Measurements from ENCODE around the gene ATAD2B. TPM values are rescaled to one million over a fixed set of nuclear protein-coding genes. Genes with fewer than 3 reads are reported as not detected.
"Not testable (repeated sequence)": the region's sequence is repeated elsewhere in the genome, so short reads cannot be mapped to it uniquely, and the experiment has no call there.

ATAD2B gene
- total RNA-seq, 1 experiment from 2014 or later = 6.8 TPM

DNA sequence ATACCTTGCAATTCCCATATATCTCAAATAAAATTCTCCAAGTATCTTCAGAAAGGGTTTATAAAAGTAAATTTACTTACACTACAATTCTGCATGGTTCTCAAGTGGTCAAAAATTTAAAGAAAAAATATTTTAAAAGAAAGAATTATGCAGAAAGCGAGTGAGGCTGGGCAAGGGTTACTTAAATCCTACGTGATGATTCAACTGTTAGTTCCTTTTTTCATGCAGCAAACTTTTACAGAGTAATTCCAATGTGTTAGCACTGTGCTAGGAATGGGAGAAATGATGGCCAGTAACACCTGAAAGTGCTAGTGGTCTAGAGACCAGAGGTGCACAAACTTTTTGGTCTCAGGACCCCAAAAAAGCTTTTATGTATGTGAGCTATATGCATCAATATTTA lies 133.4 kb downstream of the ATAD2B start:
- DNase-seq (ENCODE audit: low read depth) = no peak

DNA sequence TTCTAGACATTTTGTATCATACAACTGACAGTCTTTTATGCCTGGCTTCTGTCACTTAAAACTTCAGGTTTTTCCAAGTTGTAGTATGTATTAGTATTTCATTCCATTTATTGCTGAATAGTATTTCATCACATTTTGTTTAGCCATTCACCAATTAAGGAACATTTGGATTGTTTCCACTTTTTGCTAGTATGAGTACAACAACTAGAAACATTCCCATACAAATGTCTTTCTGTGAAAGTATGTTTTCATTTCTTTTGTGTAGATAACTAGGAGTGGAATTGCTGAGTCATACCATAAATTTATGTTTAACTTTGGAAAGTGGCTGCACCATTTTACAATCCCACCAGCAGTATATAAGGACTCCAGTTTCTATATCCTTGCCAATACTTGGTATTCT lies 135.9 kb downstream of the ATAD2B start:
- DNase-seq (ENCODE audit: low read depth) = peak; percentile 30

DNA sequence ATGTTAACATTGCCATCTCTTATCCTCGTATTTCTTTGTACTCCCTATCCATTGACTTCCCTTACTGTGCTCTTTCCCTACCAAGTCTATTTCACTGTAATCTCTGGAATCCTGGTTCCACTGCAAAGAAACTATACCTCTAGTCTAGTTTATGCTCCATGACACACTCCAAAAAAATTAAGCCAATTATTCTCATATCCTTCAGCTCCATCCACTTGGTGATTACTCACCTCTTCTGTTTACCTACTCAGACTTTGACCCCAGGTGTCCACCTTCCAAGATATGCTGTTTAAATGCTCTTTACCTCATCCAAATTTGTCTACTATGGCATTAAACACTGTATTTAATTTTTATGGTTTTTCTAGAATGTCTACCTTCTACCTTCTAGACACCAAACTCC lies 137.9 kb downstream of the ATAD2B start:
- DNase-seq (ENCODE audit: low read depth) = peak; percentile 26

DNA sequence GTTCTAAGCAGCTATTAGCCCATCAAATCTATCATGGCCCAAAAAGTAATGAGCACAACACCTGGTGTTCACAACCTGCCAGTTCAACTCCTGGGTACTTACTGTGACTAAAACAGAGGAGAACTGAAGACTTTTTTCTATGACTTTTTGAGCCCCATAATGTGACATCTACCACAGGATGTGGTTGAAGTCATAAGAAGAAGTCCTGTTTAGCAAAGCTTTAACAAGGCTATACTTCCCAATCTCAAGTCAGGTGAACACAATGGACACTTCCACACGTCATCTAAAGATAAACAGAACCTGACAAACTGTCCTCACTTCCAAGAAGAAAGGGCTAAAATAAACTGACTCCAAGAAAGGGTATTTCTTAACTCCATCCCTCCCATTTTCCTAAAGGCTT lies 138.8 kb downstream of the ATAD2B start:
- DNase-seq (ENCODE audit: low read depth) = peak; percentile 17

DNA sequence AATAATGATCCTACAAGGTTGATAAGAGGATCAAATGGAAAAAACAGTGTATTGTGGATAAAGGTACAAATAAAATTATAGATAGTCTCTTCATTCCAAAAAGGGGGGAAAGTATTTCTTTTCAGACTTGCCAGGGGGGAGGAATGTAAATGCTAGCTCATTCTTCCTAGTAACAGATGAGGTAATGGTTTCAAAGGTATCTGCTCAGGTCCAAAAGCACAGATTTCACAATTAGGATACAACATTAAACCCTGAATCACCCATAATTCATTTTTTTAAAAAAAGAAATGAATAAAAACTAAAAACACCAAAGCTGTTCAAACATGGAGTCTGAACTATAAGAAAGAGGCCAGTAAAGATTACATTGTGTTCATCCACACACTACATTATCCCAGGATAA lies 142.0 kb downstream of the ATAD2B start:
- DNase-seq (ENCODE audit: low read depth) = no peak

DNA sequence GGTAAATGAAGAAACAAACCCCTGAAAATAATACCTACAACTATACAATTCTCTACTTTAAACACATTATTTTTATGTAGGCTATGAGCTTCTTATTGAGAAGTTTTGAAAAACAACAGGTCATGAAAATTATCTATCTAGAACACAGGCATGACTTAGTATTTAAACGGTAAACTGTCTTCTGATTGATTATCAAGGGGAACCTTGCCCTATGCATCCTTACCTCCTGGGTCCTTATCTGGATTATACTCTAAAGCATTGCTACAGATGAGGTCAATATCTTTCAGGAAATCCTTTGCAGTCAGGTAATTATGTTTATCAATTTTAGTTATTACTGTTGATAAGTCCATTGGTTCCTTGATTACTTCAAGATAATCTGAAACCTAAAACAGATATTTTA lies 144.3 kb downstream of the ATAD2B start:
- no peak for DNase-seq (ENCODE audit: low read depth)

DNA sequence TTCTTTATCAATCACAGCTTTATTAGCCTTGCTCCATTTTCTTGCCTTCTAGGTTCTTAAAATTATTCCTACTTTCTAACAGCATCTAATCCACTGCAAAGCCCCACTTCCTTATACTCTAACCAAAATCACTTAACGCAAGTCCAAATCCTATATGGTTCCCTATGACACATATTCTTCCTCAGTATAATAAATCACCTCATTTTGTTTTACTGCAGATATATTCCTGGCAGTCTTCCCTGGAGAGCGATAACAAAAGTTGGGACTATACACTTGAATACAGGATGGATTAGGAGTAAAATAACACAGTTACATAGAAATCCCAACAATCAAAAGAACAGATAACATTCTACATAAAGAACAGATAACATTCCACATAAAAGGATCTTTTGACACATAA lies 144.8 kb downstream of the ATAD2B start:
- DNase-seq (ENCODE audit: low read depth) = no peak

DNA sequence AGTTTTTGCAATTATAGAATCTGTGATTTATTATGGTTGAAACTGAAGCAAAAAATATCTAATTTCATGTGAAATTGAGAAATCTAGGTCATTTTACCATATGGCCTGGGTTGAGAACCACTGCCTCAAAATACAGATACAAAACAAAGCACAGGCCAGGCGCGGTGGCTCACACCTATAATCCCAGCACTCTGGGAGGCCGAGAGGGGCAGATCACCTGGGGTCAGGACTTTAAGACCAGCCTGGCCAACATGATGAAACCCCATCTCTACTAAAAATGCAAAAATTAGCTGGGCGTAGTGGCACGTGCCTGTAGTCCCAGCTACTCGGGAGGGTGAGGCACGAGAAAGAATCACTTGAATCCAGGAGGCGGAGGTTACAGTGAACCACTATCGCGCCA lies 146.5 kb downstream of the ATAD2B start:
- not testable (repeated sequence) for DNase-seq (ENCODE audit: low read depth)

DNA sequence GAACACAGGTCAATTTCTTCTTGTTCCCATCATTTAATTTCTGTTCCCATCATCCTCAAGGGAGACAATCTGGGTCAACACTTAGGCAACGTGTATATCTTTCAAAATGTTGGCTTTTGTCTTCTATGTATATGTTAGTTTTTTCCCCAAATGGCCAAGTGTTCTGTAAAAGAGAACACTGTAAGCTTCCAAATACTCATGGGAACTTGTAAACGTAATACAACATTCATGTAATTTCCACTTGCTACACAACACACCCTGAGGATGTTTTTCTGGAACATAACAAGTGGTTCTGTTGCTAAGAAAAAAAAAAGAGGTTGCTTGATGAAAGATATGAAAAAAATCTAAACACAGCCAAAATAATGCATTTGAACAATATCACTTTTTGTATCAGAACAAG lies 149.1 kb downstream of the ATAD2B start:
- no peak for DNase-seq (ENCODE audit: low read depth)

DNA sequence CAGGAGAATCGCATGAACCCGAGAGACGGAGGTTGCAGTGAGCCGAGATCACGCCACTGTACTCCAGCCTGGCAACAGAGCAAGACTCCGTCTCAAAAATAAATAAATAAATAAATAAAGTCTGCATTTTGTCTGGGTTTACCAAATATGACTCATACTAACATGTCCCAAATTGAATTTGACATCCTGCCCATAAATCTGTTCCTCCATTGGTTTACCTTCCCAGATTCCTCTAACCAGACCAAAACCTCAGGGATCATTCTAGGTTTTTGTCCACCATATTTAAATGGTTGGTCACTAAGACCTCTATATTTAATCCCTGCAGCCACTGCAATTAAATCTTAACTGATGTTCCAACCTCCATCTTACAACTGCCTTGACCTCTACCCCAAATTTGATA lies 150.9 kb downstream of the ATAD2B start:
- DNase-seq (ENCODE audit: low read depth) = no peak

DNA sequence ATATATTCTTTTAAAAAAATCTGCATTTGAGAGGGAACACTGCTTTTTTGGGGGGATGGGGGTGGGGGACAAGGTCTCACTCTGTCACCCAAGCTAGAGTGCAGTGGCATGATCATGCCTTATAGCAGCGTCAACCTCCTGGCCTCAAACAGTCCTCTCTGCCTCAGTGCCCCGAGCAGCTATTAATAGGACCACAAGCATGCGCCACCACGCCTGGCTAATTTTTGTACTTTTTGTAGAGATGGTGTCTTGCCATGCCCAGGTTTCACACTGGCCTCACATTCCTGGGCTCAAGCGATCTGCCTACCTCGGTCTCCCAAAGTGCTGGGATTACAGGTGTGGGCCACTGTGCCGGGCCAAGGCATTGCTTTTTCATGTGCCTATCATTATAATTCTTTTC lies 154.2 kb downstream of the ATAD2B start:
- no peak for DNase-seq (ENCODE audit: low read depth)

DNA sequence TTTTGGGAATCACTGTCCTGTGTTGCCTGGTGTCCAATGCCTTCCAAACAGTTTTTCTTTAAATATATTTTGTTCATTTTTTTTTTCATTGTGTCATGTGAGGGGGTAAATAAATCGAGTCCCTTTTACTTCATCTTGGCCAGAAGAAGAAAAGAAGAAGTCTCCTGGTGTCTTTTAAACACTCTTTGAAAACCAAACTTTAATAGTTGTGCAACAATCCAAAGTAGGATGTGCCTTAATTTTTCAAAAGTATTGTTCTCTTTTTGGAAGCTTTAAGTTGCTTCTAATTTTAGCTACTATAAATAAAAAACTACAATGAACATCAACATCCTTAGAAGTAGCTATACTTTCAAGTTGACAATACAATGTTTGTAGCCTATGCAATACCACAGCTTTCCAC lies 154.9 kb downstream of the ATAD2B start:
- DNase-seq (ENCODE audit: low read depth) = no peak

DNA sequence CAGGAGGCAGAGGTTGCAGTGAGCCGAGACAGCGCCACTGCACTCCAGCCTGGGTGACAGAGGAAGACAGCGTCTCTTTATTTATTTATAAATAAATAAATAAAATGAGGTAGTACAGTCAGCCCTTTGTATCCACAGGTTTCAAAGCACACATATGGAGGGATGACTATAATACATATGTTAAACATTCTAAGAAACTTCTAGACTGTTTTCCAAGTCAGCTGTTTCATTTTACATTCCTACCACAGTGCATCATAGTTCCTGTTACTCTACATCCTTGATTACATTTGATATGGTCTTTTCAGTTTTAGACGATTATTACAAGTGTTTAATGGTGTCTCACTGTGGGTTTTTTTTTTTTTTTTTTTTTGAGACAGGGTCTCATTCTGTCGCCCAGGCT lies 157.6 kb downstream of the ATAD2B start:
- DNase-seq (ENCODE audit: low read depth) = no peak

DNA sequence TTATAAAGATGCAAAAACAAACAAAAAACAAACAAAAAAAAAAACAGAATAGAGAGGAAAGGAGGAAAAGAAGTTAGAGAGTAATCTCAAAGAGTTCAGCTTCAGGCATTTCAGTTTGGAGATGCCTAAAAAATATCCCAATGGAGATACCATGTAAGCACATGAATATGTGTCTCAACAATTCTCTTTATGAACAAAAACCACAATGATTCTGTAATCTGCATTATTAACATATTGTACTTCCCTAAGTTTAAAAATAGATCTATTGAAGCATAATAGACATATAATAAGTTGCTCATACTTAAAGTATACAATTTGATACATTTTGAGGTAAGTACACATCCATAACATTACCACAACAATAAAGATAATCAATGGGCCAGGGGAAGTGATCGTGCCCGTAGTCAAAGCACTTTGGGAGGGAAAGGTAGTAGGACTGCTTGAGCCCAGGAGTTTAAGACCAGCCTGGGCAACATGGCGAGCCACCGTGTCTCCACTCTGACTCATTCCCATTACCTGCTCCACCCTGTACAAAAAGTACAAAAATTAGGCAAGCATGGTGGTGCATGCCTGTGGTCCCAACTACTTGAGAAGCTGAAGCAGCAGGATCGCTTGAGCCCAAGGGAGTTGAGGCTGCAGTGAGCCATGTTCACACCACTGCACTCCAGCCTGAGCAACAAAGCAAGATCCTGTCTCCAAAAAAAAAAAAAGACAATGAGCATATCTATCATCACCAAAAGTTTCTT lies 158.9 kb downstream of the ATAD2B start:
- DNase-seq (ENCODE audit: low read depth) = no peak

DNA sequence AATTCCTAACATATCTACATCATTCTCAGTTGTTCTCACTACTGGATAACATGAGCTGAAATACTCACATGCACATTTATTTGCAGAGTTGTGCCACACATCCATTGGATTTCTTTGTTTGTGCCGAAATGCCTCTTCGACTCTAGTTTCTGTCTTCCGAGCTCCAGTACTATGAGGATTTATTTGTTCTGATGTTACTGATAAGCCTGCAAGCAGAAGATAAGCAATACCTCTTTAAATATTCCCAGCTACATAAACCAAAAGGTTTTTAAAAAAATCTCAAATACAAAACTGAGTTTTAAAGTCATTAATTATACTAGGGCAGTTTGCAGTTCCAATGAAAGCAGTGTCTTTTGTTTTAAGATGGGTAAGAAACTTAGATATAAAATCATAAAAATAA lies 164.8 kb downstream of the ATAD2B start:
- DNase-seq (ENCODE audit: low read depth) = no peak

DNA sequence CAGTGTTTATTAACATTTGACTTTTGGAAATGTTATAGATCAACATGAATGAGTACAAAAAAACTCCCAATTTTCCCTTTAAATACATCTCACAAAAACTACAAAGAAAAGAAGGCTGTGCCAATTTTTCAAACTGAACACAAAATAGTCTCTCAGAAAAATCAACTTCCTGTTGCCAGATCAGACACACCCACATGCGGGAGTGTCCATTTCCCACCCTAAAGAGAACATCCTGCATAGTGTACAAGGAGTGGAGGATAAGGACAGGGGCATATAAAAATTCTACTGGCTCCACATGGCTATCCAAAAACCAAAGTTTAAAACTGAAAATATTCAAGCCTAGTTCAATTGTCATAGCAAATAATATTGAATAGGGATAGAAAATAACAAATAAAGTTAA lies 165.3 kb downstream of the ATAD2B start:
- no peak for DNase-seq (ENCODE audit: low read depth)

DNA sequence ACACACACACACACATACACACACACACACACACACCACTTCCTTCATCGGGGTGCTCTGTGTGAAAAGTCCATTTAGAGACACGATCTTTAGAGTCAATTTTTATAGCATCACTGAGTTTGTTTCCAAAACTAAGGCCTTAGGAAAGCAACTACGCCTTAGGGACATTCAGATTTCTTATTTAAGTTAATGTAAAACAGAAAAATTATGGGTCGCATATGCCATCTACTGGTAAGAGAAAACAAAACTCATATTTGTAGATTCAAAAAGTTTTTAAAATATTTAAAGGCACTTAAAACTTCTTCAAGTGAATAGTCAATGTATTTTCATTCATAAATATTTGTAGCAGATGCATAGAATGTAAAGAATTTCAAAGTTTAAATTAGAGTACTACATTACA lies 166.2 kb downstream of the ATAD2B start:
- DNase-seq (ENCODE audit: low read depth) = peak; percentile 15

DNA sequence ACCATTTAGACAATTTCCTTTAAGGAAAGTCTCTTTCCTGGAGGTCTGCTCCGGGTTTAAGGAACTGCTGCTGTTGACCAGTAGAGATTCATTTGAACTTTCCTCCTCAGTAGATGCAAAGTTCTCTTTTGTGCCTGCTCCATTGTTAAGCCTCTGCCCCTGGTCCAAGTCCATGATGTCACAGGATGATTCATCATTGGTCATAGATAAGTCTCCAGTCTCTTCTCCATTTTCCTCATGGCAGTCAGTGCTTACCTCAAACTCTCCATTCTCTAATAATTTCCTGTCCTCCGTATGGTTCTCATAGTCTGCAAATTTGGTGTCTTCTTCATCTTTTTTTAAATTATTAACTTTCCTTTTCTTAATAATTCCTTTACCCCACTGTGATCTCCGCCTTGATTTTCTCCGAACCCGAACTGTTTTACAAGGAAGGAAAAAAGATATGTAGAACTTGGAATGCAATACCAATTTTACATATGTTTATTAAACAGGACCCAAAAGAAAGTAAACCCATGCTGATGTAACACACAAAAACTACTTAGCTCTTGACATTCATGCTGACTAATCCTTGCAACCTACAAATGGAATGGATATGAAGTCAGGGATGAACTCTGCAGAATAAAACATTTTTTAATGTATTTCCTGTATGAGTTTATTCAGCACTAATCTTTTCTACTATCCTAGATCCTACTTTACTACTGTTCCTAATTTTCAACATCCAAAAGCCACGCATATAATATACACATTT lies 169.1 kb downstream of the ATAD2B start:
- peak; percentile 89 for DNase-seq (ENCODE audit: low read depth)

DNA sequence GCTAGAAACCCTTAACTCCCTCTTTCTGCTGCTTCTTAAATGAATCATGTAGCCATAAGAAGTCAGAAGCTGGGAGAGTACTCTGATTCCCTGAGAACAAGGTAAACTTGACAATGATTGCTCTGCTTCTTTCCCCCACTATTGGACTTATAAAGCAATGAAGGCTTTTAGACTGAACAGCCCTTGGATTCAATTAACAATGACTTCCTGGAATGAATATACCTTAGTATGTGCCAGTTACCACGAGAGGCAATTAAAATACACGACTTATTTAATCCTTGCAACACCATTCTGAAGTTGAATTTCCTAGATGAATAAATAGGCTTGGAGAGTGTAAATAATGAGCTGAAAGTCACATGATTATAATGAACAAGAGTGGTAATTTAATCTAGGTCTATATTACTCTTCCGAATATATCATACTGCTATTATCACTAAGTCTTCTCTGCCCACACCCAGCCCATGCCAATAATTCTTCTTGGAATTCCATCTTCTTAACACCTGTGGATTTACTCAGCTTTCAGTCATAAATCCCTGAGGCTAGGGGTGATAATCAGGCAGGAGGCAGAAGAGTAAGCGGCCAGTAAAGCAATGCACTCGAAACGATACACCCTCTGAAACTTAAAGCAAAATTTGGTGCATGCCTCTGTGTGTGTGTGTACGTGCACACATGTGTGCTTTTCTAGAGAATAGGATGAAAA lies 170.2 kb downstream of the ATAD2B start:
- DNase-seq (ENCODE audit: low read depth) = no peak

DNA sequence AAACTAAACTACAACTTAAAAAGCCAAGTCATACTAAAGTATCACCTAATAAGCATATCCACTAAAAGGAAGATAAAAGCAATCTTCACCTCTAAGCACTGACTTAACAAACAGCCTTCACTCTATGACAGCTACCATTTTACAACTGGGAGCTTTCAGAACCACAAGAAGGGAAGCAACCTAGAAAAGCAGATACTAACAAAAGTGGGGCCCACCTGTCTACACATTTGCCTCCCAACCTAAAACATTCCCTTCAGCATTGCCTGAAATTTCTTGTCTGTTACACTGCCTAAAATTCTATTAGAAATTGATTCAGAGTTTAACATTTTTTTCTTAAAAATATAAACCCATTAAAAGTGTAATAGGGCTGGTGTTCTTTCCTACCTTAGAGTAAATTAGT lies 172.0 kb downstream of the ATAD2B start:
- DNase-seq (ENCODE audit: low read depth) = no peak

DNA sequence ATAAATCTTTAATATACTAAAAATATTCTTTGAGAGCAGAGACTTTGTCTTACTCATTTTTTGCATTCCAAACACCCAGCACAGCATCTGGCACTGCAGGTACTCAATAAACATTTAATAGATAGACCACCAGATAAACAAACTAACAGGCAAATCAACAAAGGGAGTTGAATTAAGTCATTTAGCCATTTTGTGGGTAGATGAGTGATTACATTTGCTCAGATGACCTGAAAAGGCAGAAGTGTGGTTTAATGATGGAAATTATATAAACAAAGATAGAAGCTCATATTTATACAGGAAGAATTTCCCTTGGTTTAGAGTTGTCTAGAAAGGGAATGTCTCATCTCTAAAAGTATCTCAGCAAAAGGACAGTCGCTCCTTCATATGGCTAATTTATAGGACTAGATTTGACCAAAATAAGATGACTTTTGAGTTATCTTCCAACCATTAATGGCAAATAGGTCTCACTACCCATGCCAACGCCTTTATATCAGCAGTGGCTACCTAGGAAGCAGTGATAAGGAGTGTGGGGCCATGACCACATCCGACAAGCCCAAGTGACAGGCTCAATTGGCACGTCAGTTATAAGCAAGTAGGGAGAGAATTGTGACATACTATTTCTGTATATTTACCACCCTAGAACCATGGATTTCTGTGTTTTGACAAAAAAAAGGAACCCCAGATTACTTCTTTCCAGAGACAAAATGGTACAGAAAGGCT lies 173.5 kb downstream of the ATAD2B start:
- no peak for DNase-seq (ENCODE audit: low read depth)

DNA sequence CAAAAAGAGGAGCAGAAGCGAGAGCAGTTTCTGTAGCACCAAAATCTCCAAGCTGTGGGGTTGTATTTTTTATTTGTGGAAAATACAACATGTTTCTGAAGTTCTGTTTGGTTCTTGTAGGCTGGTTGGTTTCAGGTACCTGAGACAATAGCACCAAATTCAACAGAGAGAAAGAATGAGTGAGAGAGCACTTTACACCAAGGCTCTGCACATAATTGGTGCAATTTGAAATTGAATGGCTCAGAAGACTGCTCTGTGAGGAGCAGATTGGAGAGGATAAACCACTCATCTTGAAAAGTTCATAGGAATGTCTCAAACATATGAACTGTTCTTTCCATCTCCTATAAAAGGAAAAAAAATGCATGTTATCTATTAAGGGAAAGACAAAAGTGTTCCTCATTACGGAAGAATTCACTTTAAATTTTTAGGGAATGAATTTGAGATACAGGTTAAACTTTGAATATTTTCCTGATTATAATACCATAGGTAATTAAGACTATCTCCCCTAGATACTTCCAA lies 175.1 kb downstream of the ATAD2B start:
- DNase-seq (ENCODE audit: low read depth) = no peak

Measured in HT1080 (cell line).